Omental fat pad (tissue), 4 donors: ENCODE results near the gene TAS1R3. TPM values are rescaled to one million over a fixed set of nuclear protein-coding genes. Genes with fewer than 3 reads are reported as not detected.

Experiments
- ATAC-seq: fragments of 150-250 bp; one replicate; pipeline ENCODE4 v1.9.1; 2016; ENCODE audit warnings: mild to moderate bottlenecking, moderate library complexity; ENCODE audit not compliant: low FRiP score
- DNase-seq: peaks from one replicate; pipeline ENCODE4 v3.0.0-alpha.2; 2019; ENCODE audit warnings: low spot score
- small RNA-seq: library from RNA; depleted of rRNA; stranded (forward); fragments of <200 nt; gene quantifications from one replicate; pipeline ENCODE3, GENCODE V24; 2016
- total RNA-seq, 4 donors: library from RNA; depleted of rRNA; stranded (reverse); fragments of >200 nt; gene quantifications; one replicate each; pipeline ENCODE4 v1.1.0, GENCODE V29; 2016
- TF ChIP-seq, protein P1 (sequence below), 3 donors: fragments of 450-650 bp; IDR thresholded peaks; one replicate each; pipeline ENCODE4 v1.5.1; 2016 to 2017; ENCODE audit warnings: antibody characterized with exemption in 3 of 3, mild to moderate bottlenecking in 3 of 3, moderate library complexity in 2 of 3

The TAS1R3 gene
- total RNA-seq, 4 donors from 2014 or later, result 0.12 to 0.32 (median 0.16) TPM

DNA sequence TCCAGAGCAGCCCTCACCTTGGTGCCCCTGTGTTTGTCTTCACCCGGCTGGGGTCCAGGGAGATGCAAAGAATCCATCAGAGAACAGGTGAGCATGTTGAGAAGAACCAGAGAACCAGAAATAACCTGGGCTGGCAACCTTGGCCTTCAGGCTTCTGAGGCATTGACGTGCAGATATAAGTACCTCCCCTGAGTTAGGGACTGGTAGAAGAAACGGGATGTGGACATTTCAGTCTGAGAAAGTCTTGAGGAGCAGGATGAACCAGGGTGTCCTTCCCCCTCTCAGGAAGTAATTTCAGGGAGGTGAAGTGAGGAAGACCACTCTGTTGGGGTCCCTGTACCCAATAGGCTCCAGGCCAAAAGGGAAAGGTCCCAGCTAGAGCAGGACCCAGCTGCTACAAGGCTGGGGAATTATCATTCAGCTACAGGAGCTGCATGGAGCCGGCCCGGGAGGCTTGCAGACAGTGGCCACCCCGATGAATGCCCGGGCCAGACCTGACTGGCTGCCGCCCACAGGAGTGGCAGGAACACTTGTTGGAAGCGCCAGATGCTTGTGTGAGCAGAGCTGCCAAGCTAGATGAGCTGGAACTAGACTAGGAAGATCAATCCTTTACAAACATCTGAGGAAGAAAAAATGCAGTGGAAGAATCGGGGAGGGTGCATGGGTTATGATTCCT is 45.6 kb downstream of the TAS1R3 start:
- ATAC-seq (no peak), DNase-seq (no peak)
- TF ChIP-seq, protein P1, sequence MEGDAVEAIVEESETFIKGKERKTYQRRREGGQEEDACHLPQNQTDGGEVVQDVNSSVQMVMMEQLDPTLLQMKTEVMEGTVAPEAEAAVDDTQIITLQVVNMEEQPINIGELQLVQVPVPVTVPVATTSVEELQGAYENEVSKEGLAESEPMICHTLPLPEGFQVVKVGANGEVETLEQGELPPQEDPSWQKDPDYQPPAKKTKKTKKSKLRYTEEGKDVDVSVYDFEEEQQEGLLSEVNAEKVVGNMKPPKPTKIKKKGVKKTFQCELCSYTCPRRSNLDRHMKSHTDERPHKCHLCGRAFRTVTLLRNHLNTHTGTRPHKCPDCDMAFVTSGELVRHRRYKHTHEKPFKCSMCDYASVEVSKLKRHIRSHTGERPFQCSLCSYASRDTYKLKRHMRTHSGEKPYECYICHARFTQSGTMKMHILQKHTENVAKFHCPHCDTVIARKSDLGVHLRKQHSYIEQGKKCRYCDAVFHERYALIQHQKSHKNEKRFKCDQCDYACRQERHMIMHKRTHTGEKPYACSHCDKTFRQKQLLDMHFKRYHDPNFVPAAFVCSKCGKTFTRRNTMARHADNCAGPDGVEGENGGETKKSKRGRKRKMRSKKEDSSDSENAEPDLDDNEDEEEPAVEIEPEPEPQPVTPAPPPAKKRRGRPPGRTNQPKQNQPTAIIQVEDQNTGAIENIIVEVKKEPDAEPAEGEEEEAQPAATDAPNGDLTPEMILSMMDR (IDR thresholded peaks at IDR 0.05), result no peak

DNA sequence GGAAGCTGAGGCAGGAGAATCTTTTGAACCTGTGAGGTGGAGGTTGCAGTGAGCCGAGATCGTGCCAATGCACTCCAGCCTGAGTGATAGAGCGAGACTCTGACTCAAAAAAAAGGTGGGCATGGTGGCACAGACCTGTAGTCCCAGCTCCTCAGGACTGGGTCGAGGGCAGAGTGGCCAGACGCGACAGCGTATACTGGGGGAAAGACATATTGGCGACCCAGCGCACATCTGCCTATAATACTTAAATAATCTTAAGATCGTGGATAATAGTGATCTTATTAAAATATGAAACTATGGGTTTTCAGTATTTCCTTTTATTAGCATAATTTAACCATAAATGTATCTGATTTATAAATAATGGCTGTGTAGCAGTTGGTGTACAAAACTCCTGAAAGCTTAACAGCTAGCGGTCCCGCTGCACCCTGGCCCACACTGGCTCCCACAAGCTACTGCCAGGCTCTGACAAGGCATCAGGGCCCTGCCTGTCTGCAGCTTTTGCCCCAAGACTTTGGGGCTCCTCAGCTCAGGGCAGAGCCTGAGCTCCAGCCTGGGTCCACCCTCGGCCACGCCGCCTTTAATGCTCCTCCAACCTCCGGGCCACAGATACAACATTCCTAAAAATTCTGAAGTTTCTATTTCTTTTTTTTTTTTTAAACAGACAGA is 46.6 kb downstream of the TAS1R3 start:
- no peak for ATAC-seq

DNA sequence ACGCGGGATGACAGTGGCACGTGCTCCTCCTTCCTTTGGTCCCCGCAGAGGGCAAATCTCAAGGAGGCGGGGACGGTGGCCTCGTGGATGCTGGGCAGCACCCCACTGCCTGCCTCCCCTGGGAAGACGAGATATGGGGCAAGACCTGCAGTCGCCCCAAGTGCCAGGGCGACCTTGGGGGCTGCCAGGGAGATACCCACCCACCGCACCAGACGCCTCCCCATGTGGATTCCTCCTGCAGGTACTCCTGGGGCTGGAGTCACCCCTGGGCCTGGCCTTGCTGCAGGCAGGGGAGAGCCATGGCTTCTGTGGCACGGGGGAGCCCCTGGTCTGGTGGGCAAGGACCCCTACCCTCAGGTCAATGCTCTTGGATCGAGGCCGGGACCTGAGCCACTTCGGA is 49.8 kb downstream of the TAS1R3 start:
- ATAC-seq, result no peak
- no peak for DNase-seq
- TF ChIP-seq, protein P1 (IDR thresholded peaks at IDR 0.05), result no peak

More for the DNA sequence above, 46.6 kb downstream of the TAS1R3 start:
- no peak for DNase-seq
- TF ChIP-seq, protein P1 (IDR thresholded peaks at IDR 0.05), result no peak

DNA sequence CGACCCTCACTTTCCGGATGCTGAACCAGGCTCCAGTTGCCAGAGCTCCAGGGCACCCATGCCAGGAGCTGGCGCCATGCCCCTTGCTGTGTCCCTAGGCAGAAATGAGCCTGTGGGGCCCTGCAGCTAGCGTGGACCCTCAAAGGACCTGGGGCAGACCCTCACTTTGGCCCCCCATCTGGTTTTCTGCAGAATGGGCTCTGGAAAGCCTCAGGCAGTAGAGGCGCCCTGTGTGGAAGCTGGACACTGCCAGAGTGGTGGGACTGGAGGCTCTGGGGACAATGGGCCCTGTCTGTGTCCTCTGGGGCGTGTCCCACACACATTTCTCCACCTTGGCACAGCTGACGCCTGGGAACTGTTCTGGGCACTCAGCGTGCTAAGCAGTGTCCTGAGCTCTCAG is 50.2 kb downstream of the TAS1R3 start:
- no peak for ATAC-seq
- no peak for DNase-seq
- TF ChIP-seq, protein P1 (IDR thresholded peaks at IDR 0.05), result no peak

Small RNA genes lying within 50 kb of the gene (small RNA-seq; reads per million reads assigned to genes)
- gene MIR6726, result not detected

Other genes starting within 250 kb of the TAS1R3 start
- gene C1orf159, start 215.2 kb upstream of the TAS1R3 start, total RNA-seq, result 10 to 100 TPM in 2 of 4 donors, 1 to 10 TPM in 2; 5.6 to 12.0 (median 9.5) TPM
- 1 to 10 TPM in 1 of 4 donors, under 1 TPM in 2, not detected in 1; 0.48 to 1.0 (median 0.95) TPM for gene TTLL10, start 157.4 kb upstream of the TAS1R3 start, total RNA-seq
- 1 to 10 TPM in 2 of 4 donors, under 1 TPM in 1, not detected in 1; 0.44 to 2.8 (median 1.7) TPM for gene TNFRSF18, start 124.7 kb upstream of the TAS1R3 start, total RNA-seq
- gene TNFRSF4, start 117.1 kb upstream of the TAS1R3 start, total RNA-seq, result 10 to 100 TPM in 1 of 4 donors, 1 to 10 TPM in 3; 2.4 to 10.7 (median 5.9) TPM
- 100 to 1,000 TPM in 2 of 4 donors, 10 to 100 TPM in 2; 78.3 to 122 (median 98.8) TPM for gene SDF4, start 99.3 kb upstream of the TAS1R3 start, total RNA-seq
- 10 to 100 TPM; 14.6 to 27.1 (median 22.1) TPM for gene B3GALT6, start 99.0 kb upstream of the TAS1R3 start, total RNA-seq
- 1 to 10 TPM in 3 of 4 donors, not detected in 1; 1.0 to 5.2 (median 1.8) TPM for gene C1QTNF12, start 84.6 kb upstream of the TAS1R3 start, total RNA-seq
- gene UBE2J2, start 57.4 kb upstream of the TAS1R3 start, total RNA-seq, result 10 to 100 TPM; 30.4 to 50.3 (median 42.9) TPM
- gene SCNN1D, start 50.8 kb upstream of the TAS1R3 start, total RNA-seq, result 1 to 10 TPM in 3 of 4 donors, under 1 TPM in 1; 0.96 to 4.9 (median 2.7) TPM
- 10 to 100 TPM; 19.2 to 41.8 (median 38.1) TPM for gene ACAP3, start 23.4 kb upstream of the TAS1R3 start, total RNA-seq
- gene PUSL1, start 22.7 kb upstream of the TAS1R3 start, total RNA-seq, result 10 to 100 TPM; 15.7 to 26.0 (median 17.5) TPM
- 100 to 1,000 TPM in 1 of 4 donors, 10 to 100 TPM in 3; 71.9 to 103 (median 86.2) TPM for gene INTS11, start 6.6 kb upstream of the TAS1R3 start, total RNA-seq
- 10 to 100 TPM in 2 of 4 donors, 1 to 10 TPM in 2; 8.5 to 18.6 (median 11.5) TPM for gene CPTP, start 6.5 kb upstream of the TAS1R3 start, total RNA-seq
- 10 to 100 TPM; 56.6 to 65.0 (median 61.8) TPM for gene DVL1, start 18.1 kb downstream of the TAS1R3 start, total RNA-seq
- gene MXRA8, start 27.3 kb downstream of the TAS1R3 start, total RNA-seq, result 100 to 1,000 TPM in 1 of 4 donors, 10 to 100 TPM in 3; 78.2 to 147 (median 83.3) TPM
- gene AURKAIP1, start 43.9 kb downstream of the TAS1R3 start, total RNA-seq, result 100 to 1,000 TPM in 3 of 4 donors, 10 to 100 TPM in 1; 96.3 to 115 (median 105) TPM
- 100 to 1,000 TPM; 142 to 273 (median 204) TPM for gene CCNL2, start 68.1 kb downstream of the TAS1R3 start, total RNA-seq
- 100 to 1,000 TPM; 106 to 170 (median 136) TPM for gene MRPL20, start 76.0 kb downstream of the TAS1R3 start, total RNA-seq
- gene ANKRD65, start 90.0 kb downstream of the TAS1R3 start, total RNA-seq, result 1 to 10 TPM; 2.6 to 7.3 (median 3.8) TPM
- gene VWA1, start 104.4 kb downstream of the TAS1R3 start, total RNA-seq, result 10 to 100 TPM in 3 of 4 donors, 1 to 10 TPM in 1; 6.8 to 21.1 (median 13.8) TPM
- gene ATAD3C, start 118.4 kb downstream of the TAS1R3 start, total RNA-seq, result 1 to 10 TPM in 2 of 4 donors, under 1 TPM in 1, not detected in 1; 0.69 to 3.5 (median 2.4) TPM
- gene ATAD3B, start 140.5 kb downstream of the TAS1R3 start, total RNA-seq, result 10 to 100 TPM; 11.0 to 91.6 (median 16.5) TPM
- gene ATAD3A, start 180.9 kb downstream of the TAS1R3 start, total RNA-seq, result 10 to 100 TPM; 17.3 to 38.5 (median 20.7) TPM
- gene TMEM240, start 209.3 kb downstream of the TAS1R3 start, total RNA-seq, result 1 to 10 TPM; 2.6 to 3.5 (median 3.1) TPM
- gene SSU72, start 243.6 kb downstream of the TAS1R3 start, total RNA-seq, result 100 to 1,000 TPM in 3 of 4 donors, 10 to 100 TPM in 1; 95.7 to 130 (median 107) TPM